RWPE1 (cell line): ENCODE measurements around the gene TDRD7.
"Not testable (repeated sequence)": the region's sequence is repeated elsewhere in the genome, so short reads cannot be mapped to it uniquely, and the experiment has no call there.

ENCODE experiments used
- CTCF ChIA-PET: fragments of 350-600 bp; sonication (Branson Sonifier 250); formaldehyde crosslinking; extraction: SDS; loops from one replicate; lab custom pipeline; 2021; lab: Yijun Ruan, JAX
- POLR2A ChIA-PET: fragments of 400-600 bp; formaldehyde crosslinking; extraction: SDS; loops from one replicate; lab custom pipeline; 2020; ENCODE audit warnings: antibody characterized with exemption; ENCODE audit not compliant: low non-redundant PET; lab: Yijun Ruan, JAX
- DNase-seq: peaks from one replicate; pipeline ENCODE4 v3.0.0; 2012; ENCODE audit warnings: low spot score
- H3K27ac ChIP-seq: fragments of 450-650 bp; 2 replicates; pipeline ENCODE4 v1.5.1; 2017
- CTCF ChIP-seq: fragments of 450-650 bp; conservative IDR thresholded peaks from 2 replicates; pipeline ENCODE4 v1.5.1; 2017; ENCODE audit warnings: low read depth, mild to moderate bottlenecking

The TDRD7 gene

GRCh38 chr9:97487107-97487506 lies 75.2 kb downstream of the TDRD7 start:
- ChIA-PET POLR2A (no interaction called here), CTCF (interaction anchor here (0.5 to 2.4 kb wide), 6 partner anchors 13 to 114 kb away, joined by 3 to 9 read pairs (median 4); no protein-coding TSS in a partner anchor)
- no peak overlapping the region for H3K27ac ChIP-seq
- DNase-seq, result peak; percentile 52
- TF ChIP-seq CTCF, result peak; percentile 44

- CTCF ChIA-PET, result interaction anchor here (1.1 to 2.4 kb wide), 2 partner anchors 12 to 111 kb away, joined by 3 to 9 read pairs; no protein-coding TSS in a partner anchor
- no peak for DNase-seq
- POLR2A ChIA-PET, result no interaction called here
- H3K27ac ChIP-seq, result no peak overlapping the region
- TF ChIP-seq CTCF, result no peak
Measured at GRCh38 chr9:97487861-97488260, 76.0 kb downstream of the TDRD7 start.

GRCh38 chr9:97491216-97491999 lies 79.5 kb downstream of the TDRD7 start:
- no peak for DNase-seq
- ChIA-PET POLR2A (no interaction called here), CTCF (interaction anchor here (0.6 to 0.8 kb wide), 4 partner anchors 10 to 124 kb away, joined by 3 to 5 read pairs (median 4); no protein-coding TSS in a partner anchor)
- H3K27ac ChIP-seq, result no peak overlapping the region
- no peak for TF ChIP-seq CTCF

- DNase-seq, POLR2A ChIA-PET, H3K27ac ChIP-seq: not testable (repeated sequence)
- CTCF ChIA-PET, result interaction anchor here (1.0 to 1.4 kb wide), 3 partner anchors 13 to 111 kb away, joined by 3 to 7 read pairs (median 5); no protein-coding TSS in a partner anchor
Measured at GRCh38 chr9:97497558-97498375, 85.9 kb downstream of the TDRD7 start.

- DNase-seq, POLR2A ChIA-PET, H3K27ac ChIP-seq: not testable (repeated sequence)
- CTCF ChIA-PET, result interaction anchor here (0.5 kb wide), 1 partner anchor 566 kb away, joined by 3 read pairs; no protein-coding TSS in a partner anchor
Measured at GRCh38 chr9:97498846-97499245, 87.0 kb downstream of the TDRD7 start.

- no peak for DNase-seq
- no peak overlapping the region for H3K27ac ChIP-seq
- TF ChIP-seq CTCF, result no peak
- ChIA-PET CTCF (interaction anchor here (0.6 to 1.5 kb wide), 10 partner anchors 13 to 397 kb away, joined by 3 to 10 read pairs (median 4); no protein-coding TSS in a partner anchor), POLR2A (no interaction called here)
Measured at GRCh38 chr9:97500263-97500662, 88.4 kb downstream of the TDRD7 start.

- TF ChIP-seq CTCF, result no peak
- DNase-seq, result no peak
- no peak overlapping the region for H3K27ac ChIP-seq
- ChIA-PET POLR2A (no interaction called here), CTCF (interaction anchor here (0.6 to 1.5 kb wide), 13 partner anchors 9 to 1923 kb away, joined by 3 to 10 read pairs (median 4); no protein-coding TSS in a partner anchor)
Measured at GRCh38 chr9:97500765-97501176, 88.9 kb downstream of the TDRD7 start.
